ENCODE measurements around the gene ITPKC. TPM values are rescaled to one million over a fixed set of nuclear protein-coding genes. Genes with fewer than 3 reads are reported as not detected.
A peak's percentile ranks its signal among the peaks of the same experiment; 100 is the strongest.

ITPKC gene
- total RNA-seq, 3 donors from 2014 or later = 6.9 to 8.2 (median 8.2) TPM

- ATAC-seq (no peak), DNase-seq (no peak)
- no peak overlapping the region for H3K4me3 Mint-ChIP-seq
- H3K9me3 Mint-ChIP-seq = no peaks in the 10 kb centered on the region
- no peaks in the 10 kb centered on the region for H3K27me3 Mint-ChIP-seq (ENCODE audit: low read depth)
- H3K4me1 Mint-ChIP-seq (ENCODE audit: low read depth) = no peaks in the 10 kb centered on the region
- peaks cover 2% of the 10 kb centered on the region for H3K36me3 Mint-ChIP-seq (ENCODE audit: insufficient read depth)
Measured at GRCh38 chr19:40697007-40697406, 19.9 kb upstream of the ITPKC start.

- Mint-ChIP-seq H3K4me3 (no peak overlapping the region), H3K27me3 (ENCODE audit: low read depth) (no peaks in the 10 kb centered on the region), H3K36me3 (ENCODE audit: insufficient read depth) (peaks cover 19% of the 10 kb centered on the region), H3K9me3 (no peaks in the 10 kb centered on the region), H3K4me1 (ENCODE audit: low read depth) (no peaks in the 10 kb centered on the region)
- DNase-seq (no peak), ATAC-seq (no peak)
Measured at GRCh38 chr19:40700083-40700482, 16.8 kb upstream of the ITPKC start.

- DNase-seq (no peak), ATAC-seq (no peak)
- no peaks in the 10 kb centered on the region for H3K27me3 Mint-ChIP-seq (ENCODE audit: low read depth)
- no peak overlapping the region for H3K4me3 Mint-ChIP-seq
- peaks cover 22% of the 10 kb centered on the region for H3K36me3 Mint-ChIP-seq (ENCODE audit: insufficient read depth)
- no peaks in the 10 kb centered on the region for H3K4me1 Mint-ChIP-seq (ENCODE audit: low read depth)
- H3K9me3 Mint-ChIP-seq = no peaks in the 10 kb centered on the region
Measured at GRCh38 chr19:40701758-40702157, 15.2 kb upstream of the ITPKC start.

- Mint-ChIP-seq H3K36me3 (ENCODE audit: insufficient read depth) (peaks cover 24% of the 10 kb centered on the region), H3K27me3 (ENCODE audit: low read depth) (no peaks in the 10 kb centered on the region), H3K9me3 (no peaks in the 10 kb centered on the region), H3K4me1 (ENCODE audit: low read depth) (no peaks in the 10 kb centered on the region), H3K4me3 (no peak overlapping the region)
- DNase-seq (no peak), ATAC-seq (no peak)
Measured at GRCh38 chr19:40702337-40703012, 14.4 kb upstream of the ITPKC start.

- H3K9me3 Mint-ChIP-seq = no peaks in the 10 kb centered on the region
- no peak overlapping the region for H3K4me3 Mint-ChIP-seq
- H3K27me3 Mint-ChIP-seq (ENCODE audit: low read depth) = no peaks in the 10 kb centered on the region
- peaks cover 24% of the 10 kb centered on the region for H3K36me3 Mint-ChIP-seq (ENCODE audit: insufficient read depth)
- DNase-seq (no peak), ATAC-seq (no peak)
- H3K4me1 Mint-ChIP-seq (ENCODE audit: low read depth) = no peaks in the 10 kb centered on the region
Measured at GRCh38 chr19:40703029-40703755, 13.7 kb upstream of the ITPKC start.

- Mint-ChIP-seq H3K9me3 (no peaks in the 10 kb centered on the region), H3K4me1 (ENCODE audit: low read depth) (no peaks in the 10 kb centered on the region), H3K36me3 (ENCODE audit: insufficient read depth) (peaks cover 30% of the 10 kb centered on the region), H3K4me3 (no peak overlapping the region), H3K27me3 (ENCODE audit: low read depth) (no peaks in the 10 kb centered on the region)
- ATAC-seq (no peak), DNase-seq (no peak)
Measured at GRCh38 chr19:40704491-40705361, 12.2 kb upstream of the ITPKC start.

- ATAC-seq = no peak
- Mint-ChIP-seq H3K4me1 (ENCODE audit: low read depth) (no peaks in the 10 kb centered on the region), H3K27me3 (ENCODE audit: low read depth) (no peaks in the 10 kb centered on the region), H3K9me3 (no peaks in the 10 kb centered on the region), H3K36me3 (ENCODE audit: insufficient read depth) (peaks cover 30% of the 10 kb centered on the region), H3K4me3 (no peak overlapping the region)
- DNase-seq = no peak
Measured at GRCh38 chr19:40705362-40705651, 11.6 kb upstream of the ITPKC start.

GRCh38 chr19:40705950-40706619, 10.8 kb upstream of the ITPKC start:
- H3K36me3 Mint-ChIP-seq (ENCODE audit: insufficient read depth) = peaks cover 33% of the 10 kb centered on the region

GRCh38 chr19:40707615-40708014, 9.3 kb upstream of the ITPKC start:
- H3K27me3 Mint-ChIP-seq (ENCODE audit: low read depth) = no peaks in the 10 kb centered on the region
- ATAC-seq (no peak), DNase-seq (no peak)
- peaks cover 7% of the 10 kb centered on the region for H3K4me1 Mint-ChIP-seq (ENCODE audit: low read depth)
- H3K36me3 Mint-ChIP-seq (ENCODE audit: insufficient read depth) = peaks cover 30% of the 10 kb centered on the region
- H3K9me3 Mint-ChIP-seq = no peaks in the 10 kb centered on the region
- no peak overlapping the region for H3K4me3 Mint-ChIP-seq

More at GRCh38 chr19:40705950-40706619, 10.8 kb upstream of the ITPKC start:
- Mint-ChIP-seq H3K4me1 (ENCODE audit: low read depth) (peaks cover 1% of the 10 kb centered on the region), H3K4me3 (no peak overlapping the region), H3K27me3 (ENCODE audit: low read depth) (no peaks in the 10 kb centered on the region), H3K9me3 (no peaks in the 10 kb centered on the region)
- DNase-seq (no peak), ATAC-seq (no peak)

GRCh38 chr19:40709817-40710216, 7.1 kb upstream of the ITPKC start:
- DNase-seq (no peak), ATAC-seq (no peak)
- Mint-ChIP-seq H3K4me3 (no peak overlapping the region), H3K9me3 (no peaks in the 10 kb centered on the region), H3K27me3 (ENCODE audit: low read depth) (no peaks in the 10 kb centered on the region), H3K36me3 (ENCODE audit: insufficient read depth) (peaks cover 22% of the 10 kb centered on the region), H3K4me1 (ENCODE audit: low read depth) (peaks cover 14% of the 10 kb centered on the region)

- H3K9me3 Mint-ChIP-seq = no peaks in the 10 kb centered on the region
- ATAC-seq (no peak), DNase-seq (no peak)
- peak overlapping the region; percentile 89 for H3K4me3 Mint-ChIP-seq
- H3K4me1 Mint-ChIP-seq (ENCODE audit: low read depth) = peaks cover 40% of the 10 kb centered on the region
- peaks cover 13% of the 10 kb centered on the region for H3K36me3 Mint-ChIP-seq (ENCODE audit: insufficient read depth)
- no peaks in the 10 kb centered on the region for H3K27me3 Mint-ChIP-seq (ENCODE audit: low read depth)
Measured at GRCh38 chr19:40713939-40714338, 3.0 kb upstream of the ITPKC start.

- H3K27me3 Mint-ChIP-seq (ENCODE audit: low read depth) = no peaks in the 10 kb centered on the region
- H3K36me3 Mint-ChIP-seq (ENCODE audit: insufficient read depth) = peaks cover 8% of the 10 kb centered on the region
- peak; percentile 86 for DNase-seq
- H3K4me3 Mint-ChIP-seq = peak overlapping the region; percentile 89
- H3K9me3 Mint-ChIP-seq = no peaks in the 10 kb centered on the region
- peaks cover 47% of the 10 kb centered on the region for H3K4me1 Mint-ChIP-seq (ENCODE audit: low read depth)
- ATAC-seq = peak; percentile 67 to 69
Measured at GRCh38 chr19:40714441-40715299, 2.2 kb upstream of the ITPKC start.

- Mint-ChIP-seq H3K36me3 (ENCODE audit: insufficient read depth) (peaks cover 4% of the 10 kb centered on the region), H3K4me1 (ENCODE audit: low read depth) (peaks cover 59% of the 10 kb centered on the region), H3K4me3 (peak overlapping the region; percentile 89), H3K9me3 (no peaks in the 10 kb centered on the region), H3K27me3 (ENCODE audit: low read depth) (no peaks in the 10 kb centered on the region)
- DNase-seq (peak; percentile 78), ATAC-seq (peak; percentile 41 to 49)
Measured at GRCh38 chr19:40716031-40716481, 856 bp upstream of the ITPKC start.
